Astrocyte (in vitro differentiated cells and primary cell): ENCODE results near the gene EXOC6. TPM values are rescaled to one million over a fixed set of nuclear protein-coding genes. Genes with fewer than 3 reads are reported as not detected.

Source experiments
- DNase-seq: peaks from one replicate; pipeline ENCODE4 v3.0.0-alpha.2; 2010; ENCODE audit warnings: low read depth
- FAIRE-seq: peaks from 2 replicates; lab custom pipeline; 2011; peaks lifted over from hg19 to GRCh38; lab: Jason Lieb, UNC
- H2AFZ ChIP-seq: 2 replicates; pipeline ENCODE4 v1.6.0; 2012; ENCODE audit warnings: low read depth, low read length, inconsistent platforms
- H3K27ac ChIP-seq: 2 replicates; pipeline ENCODE4 v1.5.1; 2011; ENCODE audit warnings: low read depth, low read length, inconsistent platforms
- H3K27me3 ChIP-seq: 2 replicates; pipeline ENCODE4 v1.6.0; 2011; ENCODE audit warnings: low read length, inconsistent platforms; ENCODE audit not compliant: insufficient read depth
- H3K36me3 ChIP-seq: 2 replicates; pipeline ENCODE4 v1.5.1; 2011; ENCODE audit warnings: low read length, inconsistent platforms; ENCODE audit not compliant: insufficient read depth
- H3K4me1 ChIP-seq: 2 replicates; pipeline ENCODE4 v1.5.1; 2011; ENCODE audit warnings: low read length, inconsistent platforms; ENCODE audit not compliant: insufficient read depth
- H3K4me2 ChIP-seq: 2 replicates; pipeline ENCODE4 v1.6.0; 2012; ENCODE audit warnings: low read length, inconsistent platforms
- H3K4me3 ChIP-seq: 2 replicates; pipeline ENCODE4 v1.5.1; 2011; ENCODE audit warnings: low read depth, mild to moderate bottlenecking, low read length, inconsistent platforms; ENCODE audit not compliant: insufficient read depth
- H3K79me2 ChIP-seq: 2 replicates; pipeline ENCODE4 v1.6.0; 2012; ENCODE audit warnings: mild to moderate bottlenecking, low read length, inconsistent platforms; ENCODE audit not compliant: insufficient read depth
- H3K9ac ChIP-seq: 2 replicates; pipeline ENCODE4 v1.6.0; 2012; ENCODE audit warnings: mild to moderate bottlenecking, low read length, inconsistent platforms
- H3K9me3 ChIP-seq: 2 replicates; pipeline ENCODE4 v1.5.1; 2012; ENCODE audit warnings: low read depth, mild to moderate bottlenecking, low read length, inconsistent platforms; ENCODE audit not compliant: insufficient read depth
- H4K20me1 ChIP-seq: 2 replicates; pipeline ENCODE4 v1.6.0; 2012; ENCODE audit warnings: low read length, inconsistent platforms; ENCODE audit not compliant: insufficient read depth
- H3K27ac Mint-ChIP-seq: one replicate; pipeline ENCODE4 v1.8.0; 2021; ENCODE audit warnings: mild to moderate bottlenecking, mixed read lengths; ENCODE audit not compliant: unreplicated experiment
- H3K27me3 Mint-ChIP-seq: one replicate; pipeline ENCODE4 v1.8.0; 2021; ENCODE audit warnings: low read depth, mixed read lengths; ENCODE audit not compliant: unreplicated experiment
- H3K36me3 Mint-ChIP-seq: one replicate; pipeline ENCODE4 v1.8.0; 2021; ENCODE audit warnings: low read depth, mixed read lengths; ENCODE audit not compliant: unreplicated experiment
- H3K4me1 Mint-ChIP-seq: one replicate; pipeline ENCODE4 v1.8.0; 2021; ENCODE audit warnings: low read depth, mixed read lengths; ENCODE audit not compliant: unreplicated experiment
- H3K4me3 Mint-ChIP-seq: one replicate; pipeline ENCODE4 v1.8.0; 2021; ENCODE audit warnings: mild to moderate bottlenecking, moderate library complexity, mixed read lengths; ENCODE audit not compliant: unreplicated experiment
- H3K9me3 Mint-ChIP-seq: one replicate; pipeline ENCODE4 v1.8.0; 2021; ENCODE audit warnings: mild to moderate bottlenecking, mixed read lengths; ENCODE audit not compliant: unreplicated experiment
- EZH2 ChIP-seq: IDR thresholded peaks from 2 replicates; pipeline ENCODE4 v1.6.1; 2012; ENCODE audit warnings: mild to moderate bottlenecking, low read length, inconsistent platforms; ENCODE audit not compliant: insufficient read depth
- total RNA-seq: library from RNA; stranded (reverse); gene quantifications from 2 replicates; pipeline ENCODE4 v1.2.1, GENCODE V29; 2021
- TF ChIP-seq, protein P1 (sequence below): IDR thresholded peaks from 2 replicates; pipeline ENCODE4 v1.5.1; 2011; ENCODE audit warnings: low read depth, mild to moderate bottlenecking, inconsistent platforms, low read length, moderate library complexity; ENCODE audit not compliant: insufficient read depth

Gene EXOC6
- total RNA-seq, 1 donor from 2014 or later, result 4.9 TPM

DNA sequence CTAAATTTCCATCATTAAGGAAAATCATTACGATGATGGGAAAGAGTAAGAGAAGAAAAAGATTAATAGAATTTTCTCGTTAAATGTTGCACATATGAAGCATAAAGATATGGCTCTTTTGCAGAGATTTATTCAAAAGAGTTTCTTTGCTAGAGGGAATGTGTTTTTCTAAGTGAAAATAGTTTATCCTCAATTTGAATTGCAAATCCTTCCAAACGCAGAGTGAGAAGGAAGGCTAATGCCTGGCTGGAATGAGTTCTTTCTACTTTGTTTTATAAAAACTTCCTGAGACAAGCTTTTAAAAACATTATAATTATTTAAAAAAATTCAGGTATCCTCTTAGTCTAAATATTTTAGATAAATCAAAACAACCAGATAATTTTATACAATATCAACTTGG is 239.5 kb downstream of the EXOC6 start:
- Histone ChIP-seq H3K36me3 (no peaks in the 10 kb centered on the region), H3K27me3 (peaks cover 7% of the 10 kb centered on the region), H3K4me3 (no peak overlapping the region), H3K4me1 (no peaks in the 10 kb centered on the region), H3K4me2 (no peak overlapping the region), H3K79me2 (no peaks in the 10 kb centered on the region), H3K27ac (no peak overlapping the region), H3K9ac (no peak overlapping the region), H2AFZ (no peak overlapping the region), H3K9me3 (no peaks in the 10 kb centered on the region), H4K20me1 (no peaks in the 10 kb centered on the region)
- peaks cover 30% of the 10 kb centered on the region for H3K27me3 Mint-ChIP-seq
- peaks cover 6% of the 10 kb centered on the region for H3K9me3 Mint-ChIP-seq
- no peak overlapping the region for H3K27ac Mint-ChIP-seq
- no peaks in the 10 kb centered on the region for H3K36me3 Mint-ChIP-seq
- DNase-seq (no peak), FAIRE-seq (no peak)
- H3K4me1 Mint-ChIP-seq, result no peaks in the 10 kb centered on the region
- no peak overlapping the region for H3K4me3 Mint-ChIP-seq
- TF ChIP-seq, protein P1, sequence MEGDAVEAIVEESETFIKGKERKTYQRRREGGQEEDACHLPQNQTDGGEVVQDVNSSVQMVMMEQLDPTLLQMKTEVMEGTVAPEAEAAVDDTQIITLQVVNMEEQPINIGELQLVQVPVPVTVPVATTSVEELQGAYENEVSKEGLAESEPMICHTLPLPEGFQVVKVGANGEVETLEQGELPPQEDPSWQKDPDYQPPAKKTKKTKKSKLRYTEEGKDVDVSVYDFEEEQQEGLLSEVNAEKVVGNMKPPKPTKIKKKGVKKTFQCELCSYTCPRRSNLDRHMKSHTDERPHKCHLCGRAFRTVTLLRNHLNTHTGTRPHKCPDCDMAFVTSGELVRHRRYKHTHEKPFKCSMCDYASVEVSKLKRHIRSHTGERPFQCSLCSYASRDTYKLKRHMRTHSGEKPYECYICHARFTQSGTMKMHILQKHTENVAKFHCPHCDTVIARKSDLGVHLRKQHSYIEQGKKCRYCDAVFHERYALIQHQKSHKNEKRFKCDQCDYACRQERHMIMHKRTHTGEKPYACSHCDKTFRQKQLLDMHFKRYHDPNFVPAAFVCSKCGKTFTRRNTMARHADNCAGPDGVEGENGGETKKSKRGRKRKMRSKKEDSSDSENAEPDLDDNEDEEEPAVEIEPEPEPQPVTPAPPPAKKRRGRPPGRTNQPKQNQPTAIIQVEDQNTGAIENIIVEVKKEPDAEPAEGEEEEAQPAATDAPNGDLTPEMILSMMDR, result no peak
- TF ChIP-seq EZH2, result no peak

DNA sequence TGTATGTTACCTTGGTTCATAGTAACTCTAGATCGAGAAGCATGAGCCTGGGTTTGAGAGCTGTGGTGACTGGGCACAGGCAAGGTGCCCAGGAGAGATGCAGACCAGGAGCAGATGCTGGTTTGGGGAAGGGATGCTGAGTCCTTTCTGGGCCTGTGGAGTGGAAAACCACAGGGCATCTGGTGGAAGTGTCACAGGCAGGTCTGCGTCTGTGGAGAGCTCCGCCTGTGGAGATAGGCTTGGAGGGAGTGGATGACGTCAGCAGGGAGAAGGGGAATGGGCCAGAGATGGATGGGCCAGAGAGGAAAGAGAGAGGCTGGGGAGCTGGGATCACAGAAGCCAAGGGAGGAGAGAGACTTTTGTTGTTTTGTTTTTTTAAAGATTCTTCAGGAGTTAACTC is 240.1 kb downstream of the EXOC6 start:
- Histone ChIP-seq H3K79me2 (no peaks in the 10 kb centered on the region), H3K36me3 (no peaks in the 10 kb centered on the region), H3K4me1 (no peaks in the 10 kb centered on the region), H2AFZ (no peak overlapping the region), H3K4me2 (no peak overlapping the region), H4K20me1 (no peaks in the 10 kb centered on the region), H3K9me3 (no peaks in the 10 kb centered on the region), H3K27me3 (peaks cover 5% of the 10 kb centered on the region), H3K27ac (no peak overlapping the region), H3K9ac (no peak overlapping the region), H3K4me3 (no peak overlapping the region)
- FAIRE-seq, result no peak
- Mint-ChIP-seq H3K36me3 (no peaks in the 10 kb centered on the region), H3K4me3 (no peak overlapping the region), H3K4me1 (no peaks in the 10 kb centered on the region), H3K9me3 (peaks cover 5% of the 10 kb centered on the region), H3K27ac (no peak overlapping the region), H3K27me3 (peaks cover 28% of the 10 kb centered on the region)
- no peak for DNase-seq
- no peak for TF ChIP-seq EZH2
- TF ChIP-seq, protein P1, result no peak

DNA sequence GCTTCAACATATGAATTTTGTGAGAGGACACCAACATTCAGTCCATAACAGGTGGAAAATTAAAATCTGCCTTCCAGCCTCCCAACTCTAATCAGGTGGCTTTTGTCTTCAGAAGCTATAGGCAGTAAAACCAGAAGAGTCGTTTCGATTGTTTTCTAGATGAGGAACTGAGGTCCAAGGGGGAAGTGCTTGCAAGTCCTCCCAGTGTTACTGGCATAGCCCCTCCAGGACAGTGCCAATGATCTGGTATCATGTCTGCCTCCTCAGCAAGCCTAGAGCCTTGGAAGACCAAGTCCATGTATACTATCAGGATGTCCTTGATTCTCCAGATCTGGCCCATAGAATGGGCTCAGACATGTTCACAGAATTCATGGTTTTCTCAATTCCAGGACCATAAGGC is 242.3 kb downstream of the EXOC6 start:
- DNase-seq (no peak), FAIRE-seq (no peak)
- no peak overlapping the region for H3K27ac ChIP-seq
- Mint-ChIP-seq H3K4me1 (no peaks in the 10 kb centered on the region), H3K4me3 (no peak overlapping the region), H3K27ac (no peak overlapping the region), H3K36me3 (no peaks in the 10 kb centered on the region), H3K9me3 (peaks cover 5% of the 10 kb centered on the region), H3K27me3 (peaks cover 34% of the 10 kb centered on the region)
- no peaks in the 10 kb centered on the region for H3K9me3 ChIP-seq
- no peak overlapping the region for H3K4me2 ChIP-seq
- no peaks in the 10 kb centered on the region for H4K20me1 ChIP-seq
- no peak for TF ChIP-seq EZH2
- TF ChIP-seq, protein P1, result no peak
- no peak overlapping the region for H2AFZ ChIP-seq
- no peak overlapping the region for H3K9ac ChIP-seq
- H3K4me3 ChIP-seq, result no peak overlapping the region
- H3K79me2 ChIP-seq, result no peaks in the 10 kb centered on the region
- no peaks in the 10 kb centered on the region for H3K36me3 ChIP-seq
- H3K4me1 ChIP-seq, result no peaks in the 10 kb centered on the region
- H3K27me3 ChIP-seq, result peaks cover 8% of the 10 kb centered on the region
